HG03469 (cell line): ENCODE results near the gene MVB12B.

Experiments used
- ATAC-seq: cut with Tn5 transposase; IDR thresholded peaks from one replicate; pipeline ENCODE4 v1.9.1; 2021; ENCODE audit warnings: mild to moderate bottlenecking, moderate library complexity, moderate number of reproducible peaks; ENCODE audit not compliant: unreplicated experiment

MVB12B gene

DNA sequence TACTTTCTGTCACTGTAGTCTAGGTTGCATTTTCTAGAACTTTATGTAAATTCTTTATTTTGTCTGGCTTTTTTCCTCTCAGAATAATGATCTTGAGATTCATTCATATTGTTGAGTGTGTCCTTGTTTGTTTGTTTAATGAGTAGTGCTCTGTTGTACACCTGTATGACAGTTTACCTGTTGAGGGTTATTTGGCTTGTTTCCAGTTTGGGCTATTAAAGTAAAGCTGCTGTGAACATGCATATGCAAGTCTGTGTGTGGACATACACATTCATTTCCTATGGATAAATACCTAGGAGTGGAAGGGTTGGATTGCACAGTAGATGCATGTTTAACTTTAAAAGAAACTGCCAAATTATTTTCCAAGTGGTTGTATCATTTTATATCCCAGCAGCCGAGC, 30.4 kb downstream of the MVB12B start:
- no peak for ATAC-seq

DNA sequence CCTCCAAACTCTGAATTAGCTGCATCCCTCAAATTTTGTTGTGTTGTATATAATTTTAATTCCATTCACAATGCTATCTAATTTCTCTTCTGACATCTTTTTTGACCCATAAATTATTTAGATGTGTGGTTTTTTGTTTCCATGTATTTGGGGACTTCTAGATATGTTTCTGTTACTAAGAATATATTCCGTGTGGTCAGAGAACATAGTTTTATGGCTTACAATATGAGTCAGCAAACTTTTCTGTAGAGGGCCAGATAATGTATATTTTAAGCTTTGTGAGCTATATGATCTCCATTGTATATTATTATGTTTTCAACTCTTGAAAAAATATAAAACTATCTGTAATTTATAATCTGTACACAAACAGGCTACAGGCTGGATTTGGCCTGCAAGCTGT, 33.4 kb downstream of the MVB12B start:
- no peak for ATAC-seq

DNA sequence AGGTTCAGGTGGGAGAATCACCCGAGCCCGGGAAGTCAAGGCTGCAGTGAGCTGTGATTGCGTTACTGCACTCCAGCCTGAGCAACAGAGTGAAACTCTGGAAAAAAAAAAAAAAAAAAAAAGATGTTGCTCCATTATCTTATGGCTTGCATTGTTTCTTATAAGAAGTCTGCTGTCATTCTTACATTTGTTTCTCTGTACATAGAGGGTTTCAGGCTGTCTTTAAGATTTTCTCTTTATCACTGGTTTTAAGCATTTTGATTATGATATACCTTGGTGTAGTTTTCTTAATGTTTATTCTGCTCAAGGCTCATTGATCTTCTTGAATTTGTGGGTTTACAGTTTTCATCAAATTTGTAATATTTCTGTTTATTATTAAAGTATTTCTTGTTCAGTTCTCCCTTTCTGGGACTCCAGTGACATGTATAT, 35.2 kb downstream of the MVB12B start:
- ATAC-seq = no peak

DNA sequence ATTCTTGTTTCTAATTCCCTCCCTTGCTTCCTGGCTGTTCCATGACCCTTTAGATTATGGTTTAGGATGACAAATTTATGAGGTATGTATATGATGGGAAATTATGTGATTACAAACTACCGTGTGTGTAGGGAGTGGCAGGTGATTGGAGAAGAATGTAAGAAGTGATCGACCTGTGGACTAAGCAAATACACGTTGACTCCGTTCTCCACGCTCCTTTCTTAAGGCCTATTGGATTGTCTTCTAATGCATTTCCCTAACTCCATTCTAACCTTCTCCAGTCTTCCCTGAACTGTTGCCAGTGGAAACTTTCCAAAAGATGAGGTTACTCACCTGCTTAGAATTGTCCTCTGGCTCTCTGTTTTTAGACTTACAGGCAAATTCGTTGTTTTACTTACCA, 36.6 kb downstream of the MVB12B start:
- no peak for ATAC-seq

DNA sequence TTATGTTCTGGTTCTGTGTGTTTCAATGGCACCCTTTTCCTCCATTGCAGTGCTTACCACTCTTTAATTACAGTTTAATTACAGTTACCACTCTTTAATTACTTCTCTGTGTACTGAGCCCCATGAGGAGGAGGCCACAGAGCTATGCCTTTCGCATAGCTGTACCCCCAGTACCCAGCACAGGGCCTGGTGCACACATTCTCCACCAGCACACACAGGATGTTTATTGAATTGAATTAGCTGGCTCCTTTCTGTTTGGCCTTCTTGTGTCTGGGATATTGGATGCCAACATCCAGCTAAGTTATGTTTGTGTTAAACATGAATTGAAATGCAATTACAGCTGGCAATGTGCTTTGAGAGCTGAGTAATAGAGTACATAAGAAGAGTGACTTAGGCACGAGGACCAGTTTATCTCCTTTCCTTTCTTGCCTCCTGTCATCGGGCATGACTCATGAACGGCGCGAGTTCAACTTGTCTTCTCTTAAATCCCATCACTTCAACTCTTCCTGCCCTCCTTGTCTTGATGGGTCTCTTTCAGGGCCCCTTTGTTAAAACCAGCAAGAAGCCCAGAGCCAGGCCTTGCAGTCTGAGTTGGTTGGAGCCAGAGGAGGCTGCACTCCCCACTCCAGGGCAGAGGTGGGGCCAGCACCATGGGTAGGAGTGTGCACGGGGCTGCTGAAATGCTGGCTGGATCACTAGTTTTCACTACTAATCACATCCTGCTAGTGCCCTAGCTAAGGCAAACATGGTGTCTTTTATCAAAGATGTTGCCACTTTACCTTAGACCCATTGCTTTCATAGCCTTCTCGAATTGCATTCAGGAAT, 37.4 kb downstream of the MVB12B start:
- ATAC-seq = no peak

DNA sequence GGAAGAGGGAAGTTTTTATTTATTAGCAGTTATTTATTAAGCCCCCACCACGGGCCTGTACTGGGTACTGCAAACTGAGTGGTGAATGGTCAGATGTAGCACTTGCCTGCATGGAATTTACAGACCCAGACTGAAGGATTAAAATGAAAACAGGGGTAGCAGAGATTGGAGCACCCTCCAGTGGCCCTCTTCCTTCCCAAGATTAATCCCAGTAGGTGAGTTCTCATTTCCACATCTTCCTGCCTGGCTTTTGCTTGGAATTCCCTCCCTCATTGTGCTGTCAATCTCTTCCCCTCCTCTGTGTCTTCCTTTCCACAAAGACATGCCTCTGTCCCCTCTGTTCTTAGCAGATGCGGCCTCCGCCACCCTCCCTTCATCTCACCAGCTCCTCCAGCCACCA, 39.2 kb downstream of the MVB12B start:
- ATAC-seq = no peak

DNA sequence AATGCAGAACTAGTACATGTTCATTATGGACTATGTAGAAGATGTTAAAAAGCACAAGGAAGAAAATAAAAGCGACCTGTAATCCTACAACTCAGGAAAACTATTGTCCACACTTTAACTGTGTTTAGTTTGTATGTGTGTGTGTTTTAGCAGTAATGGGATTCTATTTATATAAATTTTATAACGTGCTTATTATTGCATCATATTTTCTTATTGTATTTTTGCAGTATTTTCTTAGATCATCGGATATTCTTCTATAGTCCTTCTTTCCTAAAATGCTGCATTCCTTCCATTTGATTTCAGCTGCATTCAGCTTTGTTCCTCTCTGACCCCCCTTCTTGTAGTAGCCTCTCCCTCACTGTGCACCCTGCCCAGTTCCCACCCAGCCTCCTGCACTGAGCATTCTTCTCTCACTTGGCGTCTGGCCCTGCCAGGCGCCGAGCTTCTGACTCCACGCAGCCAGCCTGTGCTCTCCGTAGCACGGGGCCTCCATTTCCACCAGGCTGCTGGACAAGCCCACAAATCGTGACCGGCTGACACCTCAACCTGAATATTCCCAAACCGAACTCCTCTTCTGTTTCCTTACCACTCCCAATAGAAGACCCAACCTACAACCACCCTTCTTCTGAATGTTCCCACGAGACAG, 39.9 kb downstream of the MVB12B start:
- ATAC-seq = no peak

DNA sequence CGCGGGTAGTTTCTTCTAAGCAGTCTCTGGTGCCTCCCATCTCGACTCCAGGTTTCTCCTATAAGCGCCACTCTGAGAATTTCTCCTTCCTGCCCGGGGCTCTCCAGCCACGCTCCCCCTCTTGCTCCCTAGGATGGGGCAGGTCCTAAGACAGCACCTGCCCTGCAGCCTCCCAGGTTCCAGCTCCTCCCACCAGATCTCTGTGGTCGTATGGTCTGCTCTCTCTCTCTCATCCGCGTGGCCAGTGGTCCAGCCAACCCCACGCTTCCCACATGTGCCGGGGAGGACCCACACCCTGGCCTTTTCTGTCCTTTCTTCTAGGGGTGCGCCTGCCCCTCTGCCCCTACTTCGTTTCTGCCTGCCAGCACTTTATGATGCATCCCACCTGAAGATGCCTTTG, 40.5 kb downstream of the MVB12B start:
- no peak for ATAC-seq

DNA sequence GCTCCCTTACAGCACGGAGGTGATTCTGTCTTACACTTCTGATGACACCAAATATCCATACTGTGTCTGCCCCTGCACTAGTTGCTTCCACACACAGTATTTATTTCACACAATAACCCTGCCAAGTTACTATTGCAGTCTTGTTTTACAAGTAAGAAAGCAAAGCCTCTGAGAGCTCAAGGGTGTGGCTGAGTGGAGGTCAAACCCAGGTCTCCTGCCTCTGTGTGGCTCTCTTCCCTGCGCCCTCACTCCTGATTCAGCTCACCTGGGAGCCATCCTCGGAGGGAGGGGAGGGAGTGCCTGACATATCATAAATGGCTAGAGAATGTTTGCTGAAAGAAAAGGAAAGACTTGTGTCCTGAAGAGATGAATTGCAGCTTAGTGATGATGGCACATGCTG, 41.0 kb downstream of the MVB12B start:
- ATAC-seq = no peak

DNA sequence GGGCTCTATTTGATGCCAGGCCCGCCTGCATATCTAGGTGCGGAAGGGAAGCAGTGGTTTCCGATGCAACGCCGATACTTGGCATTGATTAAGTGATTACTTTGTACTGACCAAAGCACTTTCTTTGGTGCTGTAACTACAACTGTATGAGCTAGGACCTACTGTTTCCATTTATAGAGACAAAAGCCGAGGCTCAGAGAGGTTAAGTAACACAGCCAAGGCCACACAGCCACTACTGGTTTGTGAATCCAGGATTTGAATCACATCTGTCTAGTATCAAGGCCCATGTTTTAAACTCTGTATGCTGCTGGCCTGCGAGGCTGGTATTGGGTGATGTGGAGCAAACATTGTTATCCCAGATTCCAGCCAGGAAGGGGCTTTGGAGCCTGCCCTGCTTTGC, 41.4 kb downstream of the MVB12B start:
- ATAC-seq = no peak

DNA sequence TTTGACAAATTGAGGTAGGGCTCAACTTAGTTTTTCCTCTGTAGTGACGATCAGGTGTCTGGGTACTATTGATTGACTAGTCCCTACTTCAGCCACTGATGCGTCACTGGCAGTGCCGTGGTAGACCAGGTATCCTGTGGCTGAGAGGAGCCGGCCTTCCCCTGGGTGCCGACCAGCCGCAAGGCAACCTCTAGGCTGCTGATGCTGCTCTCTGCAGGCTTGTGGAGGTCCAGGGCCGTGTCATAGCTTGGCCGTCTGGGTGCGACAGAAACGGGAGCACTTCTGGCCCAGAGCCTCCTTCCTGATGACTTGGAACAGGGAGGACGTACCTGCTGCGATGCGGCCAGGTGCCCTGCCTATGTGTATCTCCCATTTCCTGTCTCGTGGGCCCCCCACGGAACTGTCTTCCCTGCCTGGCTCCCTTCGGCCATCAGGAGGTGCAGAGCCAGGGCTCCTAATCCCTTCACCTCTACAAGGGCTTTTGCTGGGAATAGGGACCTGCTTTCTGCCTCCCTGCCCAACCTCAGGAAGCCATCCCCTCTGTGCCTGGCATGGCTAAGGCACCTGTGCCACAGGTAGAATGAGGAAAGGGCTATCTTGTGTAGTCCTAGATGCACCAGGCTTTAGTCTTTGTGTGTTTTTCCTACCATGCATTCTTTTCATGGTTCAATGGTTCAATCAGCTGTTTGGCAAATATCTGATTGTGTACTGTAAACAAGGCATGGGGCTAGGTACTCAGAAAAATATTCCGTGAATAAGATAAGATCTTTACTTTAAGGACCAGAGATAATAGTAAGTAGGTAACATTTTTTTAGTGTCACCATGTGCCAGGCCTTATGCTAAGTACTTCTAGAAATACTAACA, 44.6 kb downstream of the MVB12B start:
- no peak for ATAC-seq

DNA sequence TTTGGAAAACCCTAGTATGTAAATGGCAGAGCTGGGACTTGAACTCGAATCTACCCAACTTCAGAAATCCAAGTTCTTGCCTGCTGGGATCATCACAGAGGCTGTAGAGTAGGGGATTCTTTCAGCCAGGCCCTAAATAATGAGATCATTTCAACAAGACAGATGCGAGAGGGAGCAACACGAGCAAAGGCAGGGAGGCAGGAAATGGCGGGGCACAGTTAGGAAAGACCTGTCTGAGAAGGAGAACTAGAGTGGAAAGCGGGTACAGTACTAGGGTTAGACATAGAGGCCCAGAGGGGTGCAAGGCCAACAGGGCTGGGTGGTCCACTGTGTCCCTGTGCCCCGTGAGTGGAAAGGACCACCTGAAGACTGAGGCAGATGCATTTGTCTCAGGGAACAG, 46.1 kb downstream of the MVB12B start:
- no peak for ATAC-seq

DNA sequence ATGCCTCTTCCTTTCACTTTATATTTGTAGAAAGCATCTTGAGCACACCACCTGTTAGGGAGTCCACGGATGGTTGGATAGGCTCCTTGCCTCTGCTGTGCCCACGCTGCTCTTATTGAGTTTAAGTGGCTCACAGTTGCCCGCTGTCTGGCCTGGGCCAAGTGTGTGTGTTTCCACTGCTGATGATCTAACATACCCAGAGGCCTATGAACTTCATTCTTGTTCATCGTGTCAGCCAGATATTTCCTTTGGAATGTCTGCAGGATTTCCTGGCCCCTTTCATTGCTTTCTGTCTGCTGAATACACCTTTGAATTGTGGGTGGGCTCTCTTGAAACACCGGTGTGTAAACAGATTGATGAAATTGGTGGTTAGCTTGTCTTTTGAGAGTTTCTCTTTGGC, 46.6 kb downstream of the MVB12B start:
- no peak for ATAC-seq

DNA sequence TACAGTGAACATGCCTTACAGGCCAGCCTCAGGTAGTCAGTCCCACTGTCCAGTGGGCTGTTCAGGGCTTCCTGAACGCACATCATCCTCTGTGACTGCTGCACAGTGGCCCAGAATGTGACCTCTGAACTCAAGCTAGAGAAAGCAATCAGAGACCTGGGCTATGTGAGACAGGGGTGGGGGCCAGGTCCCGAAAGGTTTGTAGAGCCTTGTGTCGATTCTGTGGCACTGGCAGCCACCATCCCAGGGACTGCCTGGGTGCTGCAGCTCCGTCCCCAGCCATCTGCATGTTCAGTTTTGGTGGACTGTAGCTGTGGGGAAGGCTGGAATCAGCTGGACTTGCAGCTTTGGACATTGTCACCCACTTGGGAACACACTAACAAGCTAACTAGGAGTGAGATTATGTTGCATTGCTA, 47.7 kb downstream of the MVB12B start:
- ATAC-seq = no peak

DNA sequence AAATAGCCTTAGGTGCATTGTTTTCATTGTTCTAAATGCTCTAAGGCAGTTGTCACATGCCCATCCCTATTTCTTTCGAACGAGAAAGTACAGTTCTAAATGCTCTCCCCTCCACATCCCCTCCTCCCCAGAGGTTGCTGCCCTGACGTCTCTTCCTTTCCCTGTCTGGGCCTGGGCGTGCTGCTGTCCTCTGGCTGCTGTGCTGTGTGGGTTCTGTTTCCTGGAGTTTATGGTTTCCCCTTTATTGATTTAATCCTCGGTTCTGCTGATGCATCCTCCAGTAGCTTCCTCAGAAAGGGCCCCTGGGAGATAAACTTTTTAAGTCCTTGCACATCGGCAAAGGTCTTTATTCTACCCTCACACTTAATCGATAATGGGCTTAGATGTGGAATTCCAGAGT, 48.8 kb downstream of the MVB12B start:
- ATAC-seq = no peak

DNA sequence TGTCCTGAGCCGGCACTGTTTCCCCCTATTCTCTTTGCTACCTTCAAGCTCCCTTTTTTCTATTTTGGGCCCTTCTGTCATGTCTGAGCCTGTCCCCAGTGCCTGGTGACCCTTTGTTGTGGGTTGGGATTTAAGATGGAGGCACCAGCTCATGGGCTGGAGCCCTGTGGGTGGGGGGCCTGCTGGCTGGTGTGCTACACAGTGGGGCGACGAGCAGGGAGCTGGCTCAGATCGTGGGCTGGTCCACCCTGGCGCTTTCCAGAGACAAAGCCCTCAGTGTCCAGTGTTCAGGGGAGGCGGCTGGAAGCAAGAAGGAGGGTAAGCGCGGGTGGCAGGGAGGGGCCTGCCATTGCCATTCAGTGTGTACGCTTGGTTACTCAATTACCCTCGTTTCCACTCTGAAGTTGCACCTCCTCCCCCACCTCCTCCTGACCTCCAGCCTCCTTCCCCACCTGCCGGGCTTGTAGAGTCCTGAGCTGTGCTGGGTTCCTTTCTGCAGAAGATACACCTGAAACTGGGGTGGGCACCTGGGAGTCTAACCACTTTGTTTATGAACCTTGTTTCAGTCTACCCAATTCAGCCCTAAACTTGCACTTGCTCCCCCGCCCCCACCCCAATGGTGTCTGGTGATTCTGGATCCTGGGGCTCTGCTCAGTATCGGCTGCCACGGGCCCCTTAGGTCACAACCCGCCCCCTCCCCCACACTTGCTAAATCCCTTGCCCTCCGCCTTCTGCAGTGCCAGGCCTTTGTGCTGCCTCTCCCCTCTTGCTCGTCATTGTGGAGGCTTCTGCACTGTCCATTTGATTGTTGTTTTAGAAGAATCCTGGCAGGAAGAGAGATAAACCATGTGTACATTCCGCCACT, 49.9 kb downstream of the MVB12B start:
- no peak for ATAC-seq

DNA sequence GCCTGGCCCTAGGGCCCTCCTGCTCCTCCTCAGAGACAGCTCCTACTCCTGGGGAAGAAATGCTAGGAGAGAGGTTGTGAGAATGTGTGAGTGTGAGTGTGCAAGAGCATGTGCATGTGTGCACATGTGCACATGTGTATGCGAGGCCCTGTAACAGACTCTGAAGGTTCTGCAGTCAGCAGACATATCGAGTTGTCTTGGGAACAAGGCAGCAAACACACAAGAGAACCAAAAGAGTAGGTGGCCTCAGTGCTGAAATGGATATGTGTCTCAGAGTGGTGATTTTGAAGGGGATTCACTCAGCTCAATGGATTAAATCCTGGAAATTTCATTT, 50.5 kb downstream of the MVB12B start:
- ATAC-seq = no peak

DNA sequence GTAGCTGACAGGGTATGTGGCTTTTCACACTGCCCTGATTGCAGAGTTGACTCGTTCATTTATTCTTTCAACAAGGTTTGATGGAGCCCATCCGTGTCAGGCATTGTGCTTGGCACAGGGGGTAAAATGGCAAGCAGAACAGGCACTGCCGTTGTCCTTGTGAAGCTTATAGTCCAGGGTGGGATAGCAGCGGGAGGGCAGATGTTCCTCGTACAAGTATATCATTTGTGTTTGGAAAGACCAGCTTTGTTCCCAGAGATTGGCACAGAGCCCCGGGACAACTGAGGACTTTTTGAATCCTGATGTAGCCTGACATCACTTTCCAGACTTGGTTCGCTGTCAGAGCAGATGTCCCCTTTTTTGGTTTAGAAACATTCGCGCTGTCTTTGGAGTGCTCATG, 50.9 kb downstream of the MVB12B start:
- ATAC-seq = no peak

DNA sequence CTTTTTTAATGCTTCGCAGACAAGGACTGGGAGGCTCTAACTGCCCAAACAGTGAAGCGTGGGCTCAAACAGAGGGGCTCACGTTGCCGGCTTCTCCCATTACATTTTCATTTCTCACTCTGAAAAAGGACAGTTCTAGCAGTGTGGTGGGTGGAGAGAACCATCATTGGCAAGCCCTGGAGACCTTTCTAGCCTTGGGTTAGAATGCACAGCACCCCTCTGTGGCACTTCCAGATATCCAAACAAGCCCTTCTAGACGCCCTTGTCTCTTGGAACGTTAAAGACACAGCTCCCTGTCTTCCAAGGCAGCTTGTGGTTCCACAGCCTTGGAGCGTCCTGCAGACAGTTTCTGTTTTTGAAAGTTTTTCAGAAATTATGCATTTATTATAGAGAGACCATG, 52.1 kb downstream of the MVB12B start:
- no peak for ATAC-seq

DNA sequence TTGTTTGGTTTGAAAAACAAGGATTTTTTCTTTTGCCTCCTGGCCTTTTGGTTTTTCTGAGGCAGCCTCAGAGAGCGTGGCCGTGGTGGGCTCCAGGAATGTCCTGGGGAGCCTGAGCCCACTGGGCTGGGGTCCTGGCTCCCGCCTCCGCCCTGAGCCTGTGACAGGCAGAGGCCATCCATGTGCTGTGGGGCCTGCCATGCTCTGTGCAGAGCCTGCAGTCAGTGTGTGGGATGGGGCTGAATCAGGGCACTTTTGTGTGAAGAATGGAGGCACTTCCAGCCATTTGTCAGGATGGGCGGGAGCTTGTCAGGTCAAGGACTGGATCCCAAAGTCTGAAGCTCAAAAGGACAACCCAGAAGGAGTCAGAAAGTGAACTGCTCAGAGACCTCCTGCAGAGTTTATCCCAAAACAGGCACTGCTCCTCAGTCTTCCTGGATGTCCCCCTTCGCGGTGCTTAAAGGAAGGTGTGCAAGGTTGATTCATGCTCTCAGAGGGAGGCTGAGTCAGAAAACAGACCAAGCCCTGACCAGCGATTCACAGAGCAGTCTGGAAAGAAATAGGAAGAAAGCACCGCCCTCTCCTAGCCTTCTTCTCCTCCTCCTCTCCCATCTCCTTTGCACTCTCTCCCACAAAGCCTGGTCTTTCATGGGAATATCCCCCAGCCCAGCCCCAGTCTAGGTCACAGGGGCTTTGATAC, 53.2 kb downstream of the MVB12B start:
- ATAC-seq = no peak
